ENCODE data around the gene POU2F3. TPM values are rescaled to one million over a fixed set of nuclear protein-coding genes. Genes with fewer than 3 reads are reported as not detected.

POU2F3 gene
- polyA plus RNA-seq, 1 donor = 1.5 TPM

- Histone ChIP-seq H3K27ac (ENCODE audit: low read length) (no peak overlapping the region), H3K27me3 (ENCODE audit: control insufficient read depth, insufficient read depth, low read length) (no peaks in the 10 kb centered on the region), H3K4me1 (ENCODE audit: control insufficient read depth, insufficient read depth, low read length) (no peaks in the 10 kb centered on the region), H3K36me3 (ENCODE audit: control insufficient read depth, insufficient read depth, low read length) (no peaks in the 10 kb centered on the region), H3K4me3 (ENCODE audit: low read length) (no peak overlapping the region), H3K9me3 (ENCODE audit: control insufficient read depth, low read depth, low read length) (no peaks in the 10 kb centered on the region)
- WGBS (ENCODE audit: insufficient coverage, low lambda C conversion rate) = no CpG with 5 or more reads among the region's 6 CpGs
- no peak for DNase-seq
Measured at GRCh38 chr11:120284272-120284671, 44.3 kb downstream of the POU2F3 start.

GRCh38 chr11:120285256-120285655 lies 45.3 kb downstream of the POU2F3 start:
- Histone ChIP-seq H3K36me3 (ENCODE audit: control insufficient read depth, insufficient read depth, low read length) (no peaks in the 10 kb centered on the region), H3K4me3 (ENCODE audit: low read length) (no peak overlapping the region), H3K4me1 (ENCODE audit: control insufficient read depth, insufficient read depth, low read length) (no peaks in the 10 kb centered on the region), H3K27ac (ENCODE audit: low read length) (no peak overlapping the region), H3K9me3 (ENCODE audit: control insufficient read depth, low read depth, low read length) (no peaks in the 10 kb centered on the region), H3K27me3 (ENCODE audit: control insufficient read depth, insufficient read depth, low read length) (no peaks in the 10 kb centered on the region)
- no CpG with 5 or more reads among the region's 4 CpGs for WGBS (ENCODE audit: insufficient coverage, low lambda C conversion rate)
- no peak for DNase-seq

GRCh38 chr11:120288021-120288420 lies 48.1 kb downstream of the POU2F3 start:
- no peak for DNase-seq
- Histone ChIP-seq H3K27me3 (ENCODE audit: control insufficient read depth, insufficient read depth, low read length) (no peaks in the 10 kb centered on the region), H3K4me3 (ENCODE audit: low read length) (no peak overlapping the region), H3K9me3 (ENCODE audit: control insufficient read depth, low read depth, low read length) (no peaks in the 10 kb centered on the region), H3K27ac (ENCODE audit: low read length) (no peak overlapping the region), H3K4me1 (ENCODE audit: control insufficient read depth, insufficient read depth, low read length) (peaks cover 1% of the 10 kb centered on the region), H3K36me3 (ENCODE audit: control insufficient read depth, insufficient read depth, low read length) (no peaks in the 10 kb centered on the region)
- WGBS (ENCODE audit: insufficient coverage, low lambda C conversion rate) = no CpG with 5 or more reads among the region's 2 CpGs

DNA sequence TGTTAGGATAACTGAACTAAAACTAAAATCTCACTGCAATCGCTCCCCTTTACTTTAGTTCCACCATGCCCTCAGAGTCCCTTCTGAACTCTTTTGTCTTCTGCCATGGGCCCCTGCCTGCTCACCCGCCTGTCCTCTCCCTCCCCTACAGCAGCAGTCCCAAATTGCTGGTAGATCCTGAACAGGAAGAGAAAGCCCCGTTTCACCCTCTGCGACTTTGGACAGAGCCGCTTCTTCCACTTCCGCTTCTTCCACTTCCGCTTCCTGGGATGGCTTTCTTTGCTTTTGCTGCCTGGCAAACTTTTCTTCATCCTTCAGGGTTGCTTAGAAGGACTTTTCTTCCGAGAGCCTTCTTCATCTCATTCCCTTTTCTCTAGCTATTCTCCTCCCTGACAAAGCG lies 49.5 kb downstream of the POU2F3 start:
- no peak overlapping the region for H3K27ac ChIP-seq (ENCODE audit: low read length)
- no peaks in the 10 kb centered on the region for H3K9me3 ChIP-seq (ENCODE audit: control insufficient read depth, low read depth, low read length)
- H3K4me3 ChIP-seq (ENCODE audit: low read length) = no peak overlapping the region
- peaks cover 2% of the 10 kb centered on the region for H3K4me1 ChIP-seq (ENCODE audit: control insufficient read depth, insufficient read depth, low read length)
- no peaks in the 10 kb centered on the region for H3K27me3 ChIP-seq (ENCODE audit: control insufficient read depth, insufficient read depth, low read length)
- WGBS (ENCODE audit: insufficient coverage, low lambda C conversion rate) = 92% methylated on average over 7 of the region's 9 CpGs
- no peaks in the 10 kb centered on the region for H3K36me3 ChIP-seq (ENCODE audit: control insufficient read depth, insufficient read depth, low read length)
- no peak for DNase-seq

GRCh38 chr11:120290956-120291355 lies 51.0 kb downstream of the POU2F3 start:
- Histone ChIP-seq H3K36me3 (ENCODE audit: control insufficient read depth, insufficient read depth, low read length) (no peaks in the 10 kb centered on the region), H3K9me3 (ENCODE audit: control insufficient read depth, low read depth, low read length) (no peaks in the 10 kb centered on the region), H3K4me3 (ENCODE audit: low read length) (no peak overlapping the region), H3K27ac (ENCODE audit: low read length) (no peak overlapping the region), H3K4me1 (ENCODE audit: control insufficient read depth, insufficient read depth, low read length) (peaks cover 8% of the 10 kb centered on the region), H3K27me3 (ENCODE audit: control insufficient read depth, insufficient read depth, low read length) (no peaks in the 10 kb centered on the region)
- peak in 1 of 2 donors; percentile 55 for DNase-seq
- WGBS (ENCODE audit: insufficient coverage, low lambda C conversion rate) = 0% methylated on average over 1 of the region's 3 CpGs

DNA sequence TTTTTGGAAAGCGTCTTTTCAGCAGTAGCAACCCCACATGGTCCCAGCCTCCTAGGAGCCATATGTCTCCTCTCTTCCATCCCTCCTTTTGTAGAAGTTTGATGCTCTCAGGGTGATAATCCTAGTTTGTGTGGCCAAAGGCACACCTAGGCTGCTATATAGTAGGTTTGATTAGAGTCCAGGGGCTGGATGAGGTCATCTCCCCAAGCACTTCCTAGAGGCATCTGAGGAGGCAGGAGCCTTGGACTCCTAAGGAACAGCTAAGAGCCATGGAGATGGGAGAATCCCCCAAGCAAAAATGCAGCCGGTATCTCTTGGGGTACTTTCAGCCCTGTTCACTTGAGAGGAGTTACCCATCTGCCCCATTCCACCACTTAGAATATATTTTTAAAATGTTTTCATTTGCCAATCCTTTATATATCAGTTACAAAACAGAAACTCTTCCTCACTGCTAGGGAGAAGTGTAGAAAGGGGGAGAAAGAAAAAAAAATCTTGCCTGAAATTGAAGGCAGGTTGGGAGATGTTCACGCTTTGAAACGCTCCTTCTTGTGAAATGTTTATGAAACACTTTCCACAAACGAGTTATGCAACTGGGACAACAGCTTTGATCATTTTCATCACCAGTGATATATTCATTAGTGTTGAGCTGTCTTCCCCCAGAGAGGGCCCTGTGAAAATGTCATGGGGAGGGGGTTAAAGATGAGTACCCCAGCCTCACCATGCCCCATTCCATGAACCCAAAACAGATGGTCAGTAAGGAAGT lies 53.3 kb downstream of the POU2F3 start:
- peak in 1 of 2 donors; percentile 28 for DNase-seq
- no peaks in the 10 kb centered on the region for H3K27me3 ChIP-seq (ENCODE audit: control insufficient read depth, insufficient read depth, low read length)
- WGBS (ENCODE audit: insufficient coverage, low lambda C conversion rate) = no CpG with 5 or more reads among the region's 5 CpGs
- H3K27ac ChIP-seq (ENCODE audit: low read length) = no peak overlapping the region
- H3K4me1 ChIP-seq (ENCODE audit: control insufficient read depth, insufficient read depth, low read length) = peaks cover 8% of the 10 kb centered on the region
- H3K36me3 ChIP-seq (ENCODE audit: control insufficient read depth, insufficient read depth, low read length) = no peaks in the 10 kb centered on the region
- no peaks in the 10 kb centered on the region for H3K9me3 ChIP-seq (ENCODE audit: control insufficient read depth, low read depth, low read length)
- H3K4me3 ChIP-seq (ENCODE audit: low read length) = no peak overlapping the region

GRCh38 chr11:120294096-120294495 lies 54.2 kb downstream of the POU2F3 start:
- Histone ChIP-seq H3K4me3 (ENCODE audit: low read length) (no peak overlapping the region), H3K9me3 (ENCODE audit: control insufficient read depth, low read depth, low read length) (no peaks in the 10 kb centered on the region), H3K27me3 (ENCODE audit: control insufficient read depth, insufficient read depth, low read length) (no peaks in the 10 kb centered on the region), H3K27ac (ENCODE audit: low read length) (no peak overlapping the region), H3K4me1 (ENCODE audit: control insufficient read depth, insufficient read depth, low read length) (peaks cover 8% of the 10 kb centered on the region), H3K36me3 (ENCODE audit: control insufficient read depth, insufficient read depth, low read length) (no peaks in the 10 kb centered on the region)
- WGBS (ENCODE audit: insufficient coverage, low lambda C conversion rate) = no CpG with 5 or more reads among the region's 5 CpGs
- no peak for DNase-seq

- WGBS (ENCODE audit: insufficient coverage, low lambda C conversion rate) = no CpG with 5 or more reads among the region's 4 CpGs
- DNase-seq = peak; percentile 42 to 74
Measured at GRCh38 chr11:120295099-120295498, 55.2 kb downstream of the POU2F3 start.

DNA sequence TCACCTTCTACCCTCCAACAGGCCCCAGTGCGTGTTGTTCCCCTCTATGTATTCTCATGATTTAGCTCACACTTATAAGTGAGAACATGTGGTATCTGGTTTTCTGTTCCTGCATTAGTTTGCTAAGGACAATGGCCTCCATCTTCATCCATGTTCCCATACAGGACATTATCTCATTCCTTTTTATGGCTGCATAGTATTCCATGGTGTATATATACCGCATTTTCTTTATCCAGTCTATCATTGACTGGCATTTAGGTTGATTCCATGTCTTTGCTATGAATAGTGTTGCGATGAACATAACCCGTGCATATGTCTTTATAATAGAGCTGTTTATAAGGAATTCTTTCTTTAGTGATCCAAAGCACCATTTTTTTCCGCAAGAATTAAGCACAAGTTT lies 56.6 kb downstream of the POU2F3 start:
- Histone ChIP-seq H3K27me3 (ENCODE audit: control insufficient read depth, insufficient read depth, low read length) (no peaks in the 10 kb centered on the region), H3K4me1 (ENCODE audit: control insufficient read depth, insufficient read depth, low read length) (peaks cover 11% of the 10 kb centered on the region), H3K27ac (ENCODE audit: low read length) (no peak overlapping the region), H3K4me3 (ENCODE audit: low read length) (no peak overlapping the region), H3K9me3 (ENCODE audit: control insufficient read depth, low read depth, low read length) (no peaks in the 10 kb centered on the region), H3K36me3 (ENCODE audit: control insufficient read depth, insufficient read depth, low read length) (no peaks in the 10 kb centered on the region)
- 100% methylated on average over 1 of the region's 5 CpGs for WGBS (ENCODE audit: insufficient coverage, low lambda C conversion rate)
- no peak for DNase-seq

More at GRCh38 chr11:120295099-120295498, 55.2 kb downstream of the POU2F3 start:
- Histone ChIP-seq H3K27ac (ENCODE audit: low read length) (peak overlapping the region; percentile 42), H3K27me3 (ENCODE audit: control insufficient read depth, insufficient read depth, low read length) (no peaks in the 10 kb centered on the region), H3K4me1 (ENCODE audit: control insufficient read depth, insufficient read depth, low read length) (peaks cover 11% of the 10 kb centered on the region), H3K9me3 (ENCODE audit: control insufficient read depth, low read depth, low read length) (no peaks in the 10 kb centered on the region), H3K36me3 (ENCODE audit: control insufficient read depth, insufficient read depth, low read length) (no peaks in the 10 kb centered on the region), H3K4me3 (ENCODE audit: low read length) (no peak overlapping the region)

DNA sequence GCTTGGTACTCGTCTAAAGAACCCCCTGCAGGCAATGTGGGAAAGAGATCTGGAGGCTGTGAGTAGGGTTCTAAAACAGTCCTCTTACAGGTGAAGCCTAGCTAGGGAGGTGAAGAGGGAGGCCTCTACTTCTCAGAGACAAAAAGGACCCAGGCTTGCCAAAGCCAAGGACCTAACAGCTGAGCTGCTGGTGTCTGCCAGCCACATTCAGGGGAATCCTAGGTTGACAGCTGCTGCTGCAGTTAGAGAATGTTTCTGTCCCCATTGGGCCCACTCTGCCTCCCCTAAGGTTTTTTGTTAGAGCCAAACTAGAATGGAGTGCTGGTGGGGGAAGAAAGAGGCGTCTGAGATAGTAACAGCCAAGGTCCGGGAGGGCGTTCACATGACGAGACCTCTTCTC lies 58.5 kb downstream of the POU2F3 start:
- no peaks in the 10 kb centered on the region for H3K36me3 ChIP-seq (ENCODE audit: control insufficient read depth, insufficient read depth, low read length)
- H3K27me3 ChIP-seq (ENCODE audit: control insufficient read depth, insufficient read depth, low read length) = no peaks in the 10 kb centered on the region
- H3K9me3 ChIP-seq (ENCODE audit: control insufficient read depth, low read depth, low read length) = no peaks in the 10 kb centered on the region
- H3K4me3 ChIP-seq (ENCODE audit: low read length) = no peak overlapping the region
- WGBS (ENCODE audit: insufficient coverage, low lambda C conversion rate) = no CpG with 5 or more reads among the region's 5 CpGs
- DNase-seq = no peak
- no peak overlapping the region for H3K27ac ChIP-seq (ENCODE audit: low read length)
- peaks cover 13% of the 10 kb centered on the region for H3K4me1 ChIP-seq (ENCODE audit: control insufficient read depth, insufficient read depth, low read length)

Measured in large intestine (tissue), 3 donors.